SK-N-SH (cell line): Measurements from ENCODE around the gene ABCA4.

Source experiments
- CHD2 ChIP-seq: fragments of 150-350 bp; IDR thresholded peaks from 2 replicates; pipeline ENCODE4 v1.6.1; 2018; ENCODE audit warnings: low read length; ENCODE audit not compliant: partially characterized antibody
- ELF1 ChIP-seq: IDR thresholded peaks from 2 replicates; pipeline ENCODE4 v1.4.0; 2012
- EP300 ChIP-seq, 2 experiments: IDR thresholded peaks; 2 replicates each; pipeline versions ENCODE4 v1.4.0 to v1.6.1; 2012; ENCODE audit warnings: borderline replicate concordance in 1 of 2, low read depth in 1 of 2, low read length in 1 of 2
- MXI1 ChIP-seq: IDR thresholded peaks from 2 replicates; pipeline ENCODE4 v1.6.1; 2012; ENCODE audit warnings: mild to moderate bottlenecking, low read depth, low read length, improper control_type of control experiment
- POLR2AphosphoS5 ChIP-seq: IDR thresholded peaks from 2 replicates; pipeline ENCODE4 v1.6.1; 2012; ENCODE audit warnings: low read depth, low read length
- RAD21 ChIP-seq: IDR thresholded peaks from 2 replicates; pipeline ENCODE4 v1.6.1; 2012; ENCODE audit warnings: mild to moderate bottlenecking, low read length
- RCOR1 ChIP-seq: fragments of 150-350 bp; IDR thresholded peaks from 2 replicates; pipeline ENCODE4 v1.6.1; 2017; ENCODE audit warnings: antibody characterized with exemption, low read length
- SMC3 ChIP-seq: IDR thresholded peaks from 2 replicates; pipeline ENCODE4 v1.6.1; 2012; ENCODE audit warnings: low read depth, low read length, improper control_type of control experiment
- TAF1 ChIP-seq: IDR thresholded peaks from 2 replicates; pipeline ENCODE4 v1.6.1; 2012; ENCODE audit warnings: low read depth, mild to moderate bottlenecking, low read length, moderate library complexity, borderline replicate concordance
- TCF12 ChIP-seq: IDR thresholded peaks from 2 replicates; pipeline ENCODE4 v1.4.0; 2012
- TF ChIP-seq, protein P1 (sequence below): fragments of 200-600 bp; sonication (generic); IDR thresholded peaks from 2 replicates; pipeline ENCODE4 v1.6.1; 2017; ENCODE audit warnings: antibody characterized with exemption, mild to moderate bottlenecking, moderate library complexity
- TF ChIP-seq, protein P2 (sequence below): IDR thresholded peaks from 2 replicates; pipeline ENCODE4 v1.4.0; 2012; ENCODE audit warnings: low read depth
- TF ChIP-seq, protein P3 (sequence below): IDR thresholded peaks from 2 replicates; pipeline ENCODE4 v1.6.1; 2012; ENCODE audit warnings: mild to moderate bottlenecking, low read depth, low read length, moderate library complexity
- TF ChIP-seq, protein P4 (sequence below): fragments of 150-350 bp; IDR thresholded peaks from 2 replicates; pipeline ENCODE4 v1.6.1; 2017; ENCODE audit warnings: antibody characterized with exemption, low read length, low read depth, borderline replicate concordance

DNA sequence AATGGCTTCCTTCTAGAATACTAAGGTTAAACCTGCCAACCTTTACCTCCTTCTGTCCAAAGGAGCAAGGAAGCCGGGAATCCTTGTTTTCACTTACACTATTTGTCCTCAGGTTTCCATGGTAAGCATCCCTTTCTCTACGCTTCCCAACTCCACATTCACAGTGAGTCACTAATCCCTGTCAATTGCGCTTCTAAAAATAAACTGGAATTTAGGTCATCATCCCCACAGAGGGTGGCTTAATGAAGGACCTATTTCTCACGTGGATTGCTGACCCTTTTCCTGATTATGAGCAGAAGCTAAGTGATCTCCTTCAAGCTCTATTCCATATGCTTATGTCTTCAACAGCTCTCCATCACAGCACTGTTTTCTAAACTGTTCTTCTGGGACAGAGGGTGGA, 39.9 kb upstream of the ABCA4 start:
- TF ChIP-seq POLR2AphosphoS5 (no peak), CHD2 (no peak), TCF12 (no peak), TAF1 (no peak), SMC3 (no peak), RAD21 (no peak), ELF1 (no peak), RCOR1 (no peak), MXI1 (no peak), EP300 (IDR thresholded peaks at IDR 0.05; ENCODE audit: borderline replicate concordance in 1 of 2, low read depth in 1 of 2, low read length in 1 of 2) (no peak)
- TF ChIP-seq, protein P1, sequence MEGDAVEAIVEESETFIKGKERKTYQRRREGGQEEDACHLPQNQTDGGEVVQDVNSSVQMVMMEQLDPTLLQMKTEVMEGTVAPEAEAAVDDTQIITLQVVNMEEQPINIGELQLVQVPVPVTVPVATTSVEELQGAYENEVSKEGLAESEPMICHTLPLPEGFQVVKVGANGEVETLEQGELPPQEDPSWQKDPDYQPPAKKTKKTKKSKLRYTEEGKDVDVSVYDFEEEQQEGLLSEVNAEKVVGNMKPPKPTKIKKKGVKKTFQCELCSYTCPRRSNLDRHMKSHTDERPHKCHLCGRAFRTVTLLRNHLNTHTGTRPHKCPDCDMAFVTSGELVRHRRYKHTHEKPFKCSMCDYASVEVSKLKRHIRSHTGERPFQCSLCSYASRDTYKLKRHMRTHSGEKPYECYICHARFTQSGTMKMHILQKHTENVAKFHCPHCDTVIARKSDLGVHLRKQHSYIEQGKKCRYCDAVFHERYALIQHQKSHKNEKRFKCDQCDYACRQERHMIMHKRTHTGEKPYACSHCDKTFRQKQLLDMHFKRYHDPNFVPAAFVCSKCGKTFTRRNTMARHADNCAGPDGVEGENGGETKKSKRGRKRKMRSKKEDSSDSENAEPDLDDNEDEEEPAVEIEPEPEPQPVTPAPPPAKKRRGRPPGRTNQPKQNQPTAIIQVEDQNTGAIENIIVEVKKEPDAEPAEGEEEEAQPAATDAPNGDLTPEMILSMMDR: no peak
- TF ChIP-seq, protein P2, sequence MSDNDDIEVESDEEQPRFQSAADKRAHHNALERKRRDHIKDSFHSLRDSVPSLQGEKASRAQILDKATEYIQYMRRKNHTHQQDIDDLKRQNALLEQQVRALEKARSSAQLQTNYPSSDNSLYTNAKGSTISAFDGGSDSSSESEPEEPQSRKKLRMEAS: no peak
- TF ChIP-seq, protein P3, sequence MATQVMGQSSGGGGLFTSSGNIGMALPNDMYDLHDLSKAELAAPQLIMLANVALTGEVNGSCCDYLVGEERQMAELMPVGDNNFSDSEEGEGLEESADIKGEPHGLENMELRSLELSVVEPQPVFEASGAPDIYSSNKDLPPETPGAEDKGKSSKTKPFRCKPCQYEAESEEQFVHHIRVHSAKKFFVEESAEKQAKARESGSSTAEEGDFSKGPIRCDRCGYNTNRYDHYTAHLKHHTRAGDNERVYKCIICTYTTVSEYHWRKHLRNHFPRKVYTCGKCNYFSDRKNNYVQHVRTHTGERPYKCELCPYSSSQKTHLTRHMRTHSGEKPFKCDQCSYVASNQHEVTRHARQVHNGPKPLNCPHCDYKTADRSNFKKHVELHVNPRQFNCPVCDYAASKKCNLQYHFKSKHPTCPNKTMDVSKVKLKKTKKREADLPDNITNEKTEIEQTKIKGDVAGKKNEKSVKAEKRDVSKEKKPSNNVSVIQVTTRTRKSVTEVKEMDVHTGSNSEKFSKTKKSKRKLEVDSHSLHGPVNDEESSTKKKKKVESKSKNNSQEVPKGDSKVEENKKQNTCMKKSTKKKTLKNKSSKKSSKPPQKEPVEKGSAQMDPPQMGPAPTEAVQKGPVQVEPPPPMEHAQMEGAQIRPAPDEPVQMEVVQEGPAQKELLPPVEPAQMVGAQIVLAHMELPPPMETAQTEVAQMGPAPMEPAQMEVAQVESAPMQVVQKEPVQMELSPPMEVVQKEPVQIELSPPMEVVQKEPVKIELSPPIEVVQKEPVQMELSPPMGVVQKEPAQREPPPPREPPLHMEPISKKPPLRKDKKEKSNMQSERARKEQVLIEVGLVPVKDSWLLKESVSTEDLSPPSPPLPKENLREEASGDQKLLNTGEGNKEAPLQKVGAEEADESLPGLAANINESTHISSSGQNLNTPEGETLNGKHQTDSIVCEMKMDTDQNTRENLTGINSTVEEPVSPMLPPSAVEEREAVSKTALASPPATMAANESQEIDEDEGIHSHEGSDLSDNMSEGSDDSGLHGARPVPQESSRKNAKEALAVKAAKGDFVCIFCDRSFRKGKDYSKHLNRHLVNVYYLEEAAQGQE: no peak
- TF ChIP-seq, protein P4, sequence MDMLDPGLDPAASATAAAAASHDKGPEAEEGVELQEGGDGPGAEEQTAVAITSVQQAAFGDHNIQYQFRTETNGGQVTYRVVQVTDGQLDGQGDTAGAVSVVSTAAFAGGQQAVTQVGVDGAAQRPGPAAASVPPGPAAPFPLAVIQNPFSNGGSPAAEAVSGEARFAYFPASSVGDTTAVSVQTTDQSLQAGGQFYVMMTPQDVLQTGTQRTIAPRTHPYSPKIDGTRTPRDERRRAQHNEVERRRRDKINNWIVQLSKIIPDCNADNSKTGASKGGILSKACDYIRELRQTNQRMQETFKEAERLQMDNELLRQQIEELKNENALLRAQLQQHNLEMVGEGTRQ: no peak
